Fibroblast of pulmonary artery (primary cell): ENCODE data around the gene PLSCR5.

Experiments used
- DNase-seq: peaks from one replicate; pipeline ENCODE4 v3.0.0-alpha.2; 2010; ENCODE audit warnings: low read depth
- H3K4me3 ChIP-seq: replicated peaks from 2 replicates; pipeline ENCODE4 v1.5.1; 2011; ENCODE audit warnings: low read depth, mild to moderate bottlenecking, control low read depth, low read length, moderate library complexity
- TF ChIP-seq, protein P1 (sequence below): IDR thresholded peaks from 2 replicates; pipeline ENCODE4 v1.5.1; 2011; ENCODE audit warnings: mild to moderate bottlenecking, control low read depth, low read length, inconsistent platforms; ENCODE audit errors: missing control alignments

PLSCR5 gene

DNA sequence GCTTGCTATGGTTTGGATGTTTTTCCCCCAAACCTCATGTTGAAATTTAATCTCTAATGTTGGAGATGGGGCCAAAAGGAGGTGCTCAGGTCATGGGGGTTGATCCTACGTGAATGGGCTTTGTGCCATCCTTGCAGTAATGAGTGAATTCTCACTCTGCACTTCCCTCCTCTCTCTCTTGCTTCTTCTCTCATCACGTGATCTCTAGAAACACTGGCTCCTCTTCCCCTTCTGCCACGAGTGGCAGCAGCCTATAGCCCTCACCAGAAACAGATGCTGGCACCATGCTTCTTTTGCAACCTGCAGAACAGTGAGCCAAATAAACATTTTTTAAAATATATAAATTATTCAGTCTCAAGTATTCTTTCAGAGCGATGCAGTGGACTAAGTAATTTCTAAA is 47.4 kb downstream of the PLSCR5 start:
- TF ChIP-seq, protein P1, sequence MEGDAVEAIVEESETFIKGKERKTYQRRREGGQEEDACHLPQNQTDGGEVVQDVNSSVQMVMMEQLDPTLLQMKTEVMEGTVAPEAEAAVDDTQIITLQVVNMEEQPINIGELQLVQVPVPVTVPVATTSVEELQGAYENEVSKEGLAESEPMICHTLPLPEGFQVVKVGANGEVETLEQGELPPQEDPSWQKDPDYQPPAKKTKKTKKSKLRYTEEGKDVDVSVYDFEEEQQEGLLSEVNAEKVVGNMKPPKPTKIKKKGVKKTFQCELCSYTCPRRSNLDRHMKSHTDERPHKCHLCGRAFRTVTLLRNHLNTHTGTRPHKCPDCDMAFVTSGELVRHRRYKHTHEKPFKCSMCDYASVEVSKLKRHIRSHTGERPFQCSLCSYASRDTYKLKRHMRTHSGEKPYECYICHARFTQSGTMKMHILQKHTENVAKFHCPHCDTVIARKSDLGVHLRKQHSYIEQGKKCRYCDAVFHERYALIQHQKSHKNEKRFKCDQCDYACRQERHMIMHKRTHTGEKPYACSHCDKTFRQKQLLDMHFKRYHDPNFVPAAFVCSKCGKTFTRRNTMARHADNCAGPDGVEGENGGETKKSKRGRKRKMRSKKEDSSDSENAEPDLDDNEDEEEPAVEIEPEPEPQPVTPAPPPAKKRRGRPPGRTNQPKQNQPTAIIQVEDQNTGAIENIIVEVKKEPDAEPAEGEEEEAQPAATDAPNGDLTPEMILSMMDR: no peak
- no peak overlapping the region for H3K4me3 ChIP-seq
- no peak for DNase-seq

DNA sequence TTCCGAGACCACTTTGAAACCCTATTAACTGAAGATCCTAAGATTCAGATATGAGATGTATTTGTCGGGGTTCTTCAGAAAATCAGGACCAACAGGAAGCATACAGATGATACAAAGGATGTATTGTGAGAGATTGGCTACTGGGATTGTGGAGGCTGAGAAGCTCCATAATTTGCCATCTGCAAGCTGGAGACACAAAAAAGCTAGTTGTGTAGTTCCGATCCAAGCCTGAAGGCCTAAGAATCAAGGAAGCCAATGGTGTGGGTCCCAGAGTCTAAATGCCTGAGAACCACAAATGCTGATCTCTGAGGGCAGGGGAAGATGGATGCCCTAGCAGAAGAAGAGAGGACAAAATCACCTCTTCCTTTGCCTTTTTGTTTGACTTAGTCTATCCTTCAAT is 49.8 kb downstream of the PLSCR5 start:
- no peak overlapping the region for H3K4me3 ChIP-seq
- TF ChIP-seq, protein P1: no peak
- DNase-seq: no peak

DNA sequence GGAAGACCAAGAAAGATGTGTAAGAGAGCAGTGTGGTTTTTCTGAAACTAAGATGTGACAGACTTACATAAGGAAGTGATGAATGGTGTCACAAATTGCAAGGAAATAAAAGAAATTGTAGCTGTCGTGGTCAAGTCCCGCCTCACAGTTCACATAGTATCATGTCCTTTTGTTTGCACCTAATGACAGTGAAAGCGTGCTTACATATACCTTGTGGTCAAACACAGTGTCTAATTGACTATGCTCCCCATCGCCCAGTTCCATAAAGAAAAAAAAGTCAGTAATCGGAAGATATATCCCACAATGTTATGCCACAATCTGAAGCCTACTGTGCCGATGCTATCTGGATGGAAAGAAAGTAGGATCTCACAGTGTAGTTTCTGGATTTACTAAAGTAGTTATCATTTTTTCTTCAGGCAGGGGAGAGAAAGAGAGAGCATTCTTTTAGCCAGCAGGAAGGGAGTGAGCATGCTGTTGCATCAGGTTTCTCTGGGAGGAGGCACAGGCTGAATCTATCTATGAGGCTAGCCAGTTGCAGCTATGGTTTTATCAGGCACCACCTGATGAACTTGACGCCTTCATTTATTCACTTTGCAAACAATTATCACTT is 50.9 kb downstream of the PLSCR5 start:
- peak; percentile 44 for DNase-seq
- TF ChIP-seq, protein P1: no peak
- no peak overlapping the region for H3K4me3 ChIP-seq

DNA sequence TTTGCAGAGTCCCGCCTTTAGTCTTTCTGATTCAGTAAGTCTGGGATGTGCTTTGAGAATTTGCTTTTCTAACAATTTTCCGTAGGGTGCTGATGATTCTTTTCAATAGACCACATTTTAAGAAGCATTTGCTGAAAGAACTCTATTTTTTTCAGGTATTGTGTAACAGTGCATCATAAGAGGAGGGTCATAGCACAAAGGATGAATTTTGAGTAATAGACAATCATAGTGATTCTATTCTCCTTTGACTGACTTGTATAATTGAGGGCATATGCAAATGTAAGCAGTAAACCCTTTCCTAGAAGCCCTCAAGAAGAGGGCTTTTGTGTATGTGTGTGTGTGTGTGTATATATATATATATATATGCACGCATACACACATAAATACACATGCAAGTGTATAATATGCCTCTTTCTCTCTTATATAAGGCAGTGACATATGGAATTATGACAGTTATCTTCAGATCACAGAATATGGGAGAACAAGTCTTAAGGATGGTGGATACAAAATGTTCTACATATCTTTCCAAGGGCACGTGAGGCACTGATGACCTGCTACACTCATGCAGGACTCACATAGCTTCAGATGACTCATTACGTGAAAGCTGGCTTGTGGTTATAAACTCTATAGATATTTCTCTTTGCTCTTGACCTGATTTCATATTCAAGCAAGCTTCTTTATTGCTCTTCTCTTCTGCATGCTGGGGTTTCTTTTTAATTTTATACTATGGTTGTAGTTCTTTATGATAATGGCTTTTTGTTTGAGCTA is 54.2 kb downstream of the PLSCR5 start:
- no peak overlapping the region for H3K4me3 ChIP-seq

DNA sequence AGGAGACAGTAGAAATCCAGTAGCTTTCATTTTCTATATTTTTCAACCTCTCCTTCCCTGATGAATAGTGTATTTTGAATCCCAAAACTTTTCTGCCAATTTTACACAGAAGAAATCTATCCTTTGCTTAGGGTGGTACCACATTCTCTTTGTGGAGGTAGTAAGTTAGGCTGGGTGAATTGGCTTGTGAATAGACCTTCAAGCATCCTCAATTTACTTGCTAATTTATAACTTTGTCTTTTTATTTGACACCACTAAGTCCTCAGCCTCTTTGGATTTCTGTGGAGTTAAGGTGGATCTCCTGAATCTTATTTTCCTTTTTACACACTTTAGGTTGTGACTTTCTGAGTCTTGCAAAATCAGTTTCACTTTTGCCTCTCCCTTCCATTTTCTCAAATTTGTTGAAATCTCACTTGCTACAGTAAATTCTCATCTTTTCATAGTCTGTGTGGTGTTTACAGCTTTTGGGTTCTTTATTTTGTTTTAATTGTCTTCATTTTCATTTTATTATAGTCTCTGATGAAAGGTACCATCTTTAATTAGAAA is 55.0 kb downstream of the PLSCR5 start:
- TF ChIP-seq, protein P1: no peak
- no peak overlapping the region for H3K4me3 ChIP-seq
- DNase-seq: no peak

More for the DNA sequence above, 54.2 kb downstream of the PLSCR5 start:
- peak; percentile 87 for DNase-seq
- TF ChIP-seq, protein P1: no peak

DNA sequence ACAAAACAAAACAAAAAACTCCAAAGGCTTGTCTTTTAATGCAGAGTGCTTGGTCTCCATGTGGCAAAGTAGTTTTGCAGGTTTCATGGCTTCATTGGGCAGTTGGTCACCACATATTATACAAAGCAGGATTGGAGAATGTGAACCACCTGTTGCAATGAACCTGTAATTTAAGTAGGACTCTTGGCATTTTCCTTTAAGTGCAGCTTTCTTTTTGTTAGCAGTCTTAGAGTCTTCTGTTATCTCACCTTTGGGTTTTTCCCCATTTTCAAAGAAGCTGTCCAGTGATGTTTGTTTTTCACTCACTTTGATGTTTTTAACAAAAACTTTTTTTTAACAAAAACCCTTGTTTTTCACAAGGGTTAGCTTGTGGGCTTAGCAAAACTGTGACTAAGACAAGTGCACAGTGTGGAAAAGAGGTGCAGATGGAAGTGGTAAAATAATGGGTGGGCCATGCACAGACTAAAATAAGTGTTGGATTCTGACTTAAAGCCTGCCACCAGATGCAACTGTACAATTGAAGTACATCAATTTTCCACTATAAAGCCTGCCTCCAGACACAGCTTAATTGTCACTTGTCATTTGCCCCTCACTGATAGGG is 57.8 kb downstream of the PLSCR5 start:
- no peak overlapping the region for H3K4me3 ChIP-seq
- DNase-seq: no peak
- TF ChIP-seq, protein P1: no peak
